IMR-90 (cell line): Measurements from ENCODE around the gene PKIG. TPM values are rescaled to one million over a fixed set of nuclear protein-coding genes. Genes with fewer than 3 reads are reported as not detected.

Source experiments
- ATAC-seq: fragments of 200-7000 bp; cut with Tn5 transposase; 2 replicates; pipeline ENCODE4 v1.9.1; 2020; ENCODE audit warnings: low read depth, mild to moderate bottlenecking, moderate library complexity
- BruUV-seq: library from RNA; stranded (reverse); fragments of 400-500 nt; replicated peaks from 2 replicates; lab custom pipeline; 2021; lab: Mats Ljungman, UMichigan
- CTCF ChIA-PET: fragments of 300-600 bp; formaldehyde crosslinking; extraction: SDS; loops from one replicate; lab custom pipeline; 2021; ENCODE audit warnings: antibody characterized with exemption; lab: Yijun Ruan, JAX
- POLR2A ChIA-PET: fragments of 300-600 bp; sonication (Branson Sonifier 250); formaldehyde crosslinking; loops from one replicate; lab custom pipeline; 2022; ENCODE audit warnings: antibody characterized with exemption; ENCODE audit not compliant: unreplicated experiment; lab: Charles Lee
- DNase-seq: peaks from one replicate; pipeline ENCODE4 v3.0.0; 2013
- H2AFZ ChIP-seq: replicated peaks from 2 replicates; pipeline ENCODE3; 2013; ENCODE audit warnings: low read length, mild to moderate bottlenecking; ENCODE audit not compliant: poor library complexity
- H2AK5ac ChIP-seq: 2 replicates; pipeline ENCODE4 v1.6.1; 2013; ENCODE audit warnings: low read depth, low read length, inconsistent platforms
- H2AK9ac ChIP-seq: replicated peaks from 2 replicates; pipeline ENCODE3; 2013; ENCODE audit warnings: mild to moderate bottlenecking, low read depth, low read length, moderate library complexity; ENCODE audit not compliant: poor library complexity
- H2BK120ac ChIP-seq: 2 replicates; pipeline ENCODE4 v1.6.1; 2013; ENCODE audit warnings: low read depth, low read length, inconsistent platforms
- H2BK15ac ChIP-seq: 3 replicates; pipeline ENCODE4 v1.6.1; 2013; ENCODE audit warnings: low read depth, low read length, inconsistent platforms
- H2BK20ac ChIP-seq: 2 replicates; pipeline ENCODE4 v1.6.1; 2013; ENCODE audit warnings: low read depth, mild to moderate bottlenecking, inconsistent platforms, low read length, moderate library complexity
- H2BK5ac ChIP-seq: 2 replicates; pipeline ENCODE4 v1.6.1; 2013; ENCODE audit warnings: mild to moderate bottlenecking, low read depth, low read length, inconsistent platforms; ENCODE audit not compliant: poor library complexity, severe bottlenecking
- H3K14ac ChIP-seq: replicated peaks from 2 replicates; pipeline ENCODE4 v1.6.1; 2013; ENCODE audit warnings: low read depth, low read length, inconsistent platforms
- H3K18ac ChIP-seq: 2 replicates; pipeline ENCODE4 v1.6.1; 2013; ENCODE audit warnings: low read depth, low read length, control low read depth
- H3K23ac ChIP-seq: 2 replicates; pipeline ENCODE4 v1.6.1; 2013; ENCODE audit warnings: low read depth, low read length, inconsistent platforms
- H3K27ac ChIP-seq: 2 replicates; pipeline ENCODE4 v1.5.1; 2013; ENCODE audit warnings: mild to moderate bottlenecking, control low read depth, low read length; ENCODE audit not compliant: insufficient read depth
- H3K27me3 ChIP-seq: 2 replicates; pipeline ENCODE4 v1.6.1; 2013; ENCODE audit warnings: low read length; ENCODE audit not compliant: control insufficient read depth, insufficient read depth
- H3K36me3 ChIP-seq: 2 replicates; pipeline ENCODE4 v1.6.1; 2013; ENCODE audit warnings: low read length, mixed read lengths; ENCODE audit not compliant: control insufficient read depth, insufficient read depth
- H3K4ac ChIP-seq: 2 replicates; pipeline ENCODE4 v1.6.1; 2013; ENCODE audit warnings: low read depth, low read length, inconsistent platforms
- H3K4me1 ChIP-seq: 2 replicates; pipeline ENCODE4 v1.6.1; 2013; ENCODE audit warnings: low read length, mixed read lengths; ENCODE audit not compliant: control insufficient read depth, insufficient read depth
- H3K4me2 ChIP-seq: 2 replicates; pipeline ENCODE4 v1.6.1; 2013; ENCODE audit warnings: low read depth, mild to moderate bottlenecking, control low read depth, low read length, moderate library complexity
- H3K4me3 ChIP-seq: 2 replicates; pipeline ENCODE4 v1.5.1; 2013; ENCODE audit warnings: low read depth, mild to moderate bottlenecking, control low read depth, low read length, moderate library complexity; ENCODE audit not compliant: insufficient read depth
- H3K56ac ChIP-seq: 2 replicates; pipeline ENCODE4 v1.6.1; 2013; ENCODE audit warnings: low read length, inconsistent platforms; ENCODE audit not compliant: insufficient read depth; ENCODE audit errors: extremely low read depth
- H3K79me1 ChIP-seq, 2 experiments: 2 replicates each; pipeline ENCODE4 v1.6.1; 2013; ENCODE audit warnings: low read length in 2 of 2, inconsistent platforms in 1 of 2, low read depth in 1 of 2
- H3K9ac ChIP-seq: 2 replicates; pipeline ENCODE4 v1.6.1; 2013; ENCODE audit warnings: low read depth, low read length, control low read depth
- H3K9me1 ChIP-seq: 2 replicates; pipeline ENCODE4 v1.6.1; 2013; ENCODE audit warnings: low read length, inconsistent platforms; ENCODE audit not compliant: insufficient read depth
- H3K9me3 ChIP-seq: 2 replicates; pipeline ENCODE4 v1.6.1; 2013; ENCODE audit warnings: low read length; ENCODE audit not compliant: control insufficient read depth, insufficient read depth
- H4K20me1 ChIP-seq: 2 replicates; pipeline ENCODE4 v1.6.1; 2013; ENCODE audit warnings: low read length, inconsistent platforms; ENCODE audit not compliant: insufficient read depth
- H4K5ac ChIP-seq: 2 replicates; pipeline ENCODE4 v1.6.1; 2013; ENCODE audit warnings: mild to moderate bottlenecking, low read depth, low read length, control low read depth
- H4K8ac ChIP-seq, 2 experiments: 2 replicates each; pipeline ENCODE4 v1.6.1; 2013; ENCODE audit warnings: low read depth in 2 of 2, low read length in 2 of 2, control low read depth in 1 of 2, inconsistent platforms in 1 of 2
- H4K91ac ChIP-seq: 2 replicates; pipeline ENCODE4 v1.6.1; 2013; ENCODE audit warnings: low read depth, low read length, inconsistent platforms; ENCODE audit not compliant: insufficient read depth
- BHLHE40 ChIP-seq: fragments of 150-350 bp; IDR thresholded peaks from 2 replicates; pipeline ENCODE4 v1.6.1; 2016; ENCODE audit warnings: mild to moderate bottlenecking, low read depth, low read length
- CEBPB ChIP-seq: IDR thresholded peaks from 2 replicates; pipeline ENCODE4 v1.6.1; 2012; ENCODE audit warnings: low read depth, low read length, improper control_type of control experiment
- CHD1 ChIP-seq: IDR thresholded peaks from 2 replicates; pipeline ENCODE4 v1.6.1; 2012; ENCODE audit warnings: low read depth, low read length, improper control_type of control experiment
- FOS ChIP-seq: fragments of 150-350 bp; IDR thresholded peaks from 2 replicates; pipeline ENCODE4 v1.6.1; 2016; ENCODE audit warnings: low read depth, low read length
- MAFK ChIP-seq: IDR thresholded peaks from 2 replicates; pipeline ENCODE4 v1.6.1; 2012; ENCODE audit warnings: low read depth, low read length, improper control_type of control experiment
- MAZ ChIP-seq: IDR thresholded peaks from 2 replicates; pipeline ENCODE4 v1.6.1; 2012; ENCODE audit warnings: low read depth, mild to moderate bottlenecking, low read length, improper control_type of control experiment, moderate library complexity, borderline replicate concordance
- MXI1 ChIP-seq: IDR thresholded peaks from 2 replicates; pipeline ENCODE4 v1.6.1; 2012; ENCODE audit warnings: low read depth, mild to moderate bottlenecking, low read length, moderate library complexity, borderline replicate concordance
- NFE2L2 ChIP-seq: fragments of 150-350 bp; IDR thresholded peaks from 2 replicates; pipeline ENCODE4 v1.6.1; 2016; ENCODE audit warnings: low read depth, mild to moderate bottlenecking, low read length
- POLR2A ChIP-seq: IDR thresholded peaks from 2 replicates; pipeline ENCODE4 v1.6.1; 2012; ENCODE audit warnings: mild to moderate bottlenecking, low read depth, low read length
- RAD21 ChIP-seq: IDR thresholded peaks from 2 replicates; pipeline ENCODE4 v1.6.1; 2012; ENCODE audit warnings: low read length, improper control_type of control experiment
- RCOR1 ChIP-seq: IDR thresholded peaks from 2 replicates; pipeline ENCODE4 v1.6.1; 2012; ENCODE audit warnings: mild to moderate bottlenecking, low read length, improper control_type of control experiment; ENCODE audit not compliant: insufficient replicate concordance
- RFX5 ChIP-seq: IDR thresholded peaks from 2 replicates; pipeline ENCODE4 v1.8.0; 2012; ENCODE audit warnings: low read depth, mild to moderate bottlenecking, low read length, moderate library complexity
- SMC3 ChIP-seq: fragments of 150-350 bp; IDR thresholded peaks from 2 replicates; pipeline ENCODE4 v1.6.1; 2016; ENCODE audit warnings: low read depth, mild to moderate bottlenecking, antibody characterized with exemption, low read length, moderate library complexity
- USF2 ChIP-seq: fragments of 150-350 bp; IDR thresholded peaks from 2 replicates; pipeline ENCODE4 v1.6.1; 2017; ENCODE audit warnings: mild to moderate bottlenecking, antibody characterized with exemption, low read length, low read depth
- WGBS, 2 experiments: methylation state at CpG; one replicate each; pipeline versions ENCODE4 v1.1.5 to v1.1.7; 2013; ENCODE audit warnings: missing lambda C conversion rate in 2 of 2; ENCODE audit not compliant: insufficient read length in 1 of 2; ENCODE audit errors: extremely low coverage in 2 of 2; 5-methylcytosine and 5-hydroxymethylcytosine counted together
- dilution Hi-C: fragments of 300-500 bp; cut with HindIII; formaldehyde crosslinking; loops from one replicate; pipeline ENCODE4 v1.14.3; 2018; ENCODE audit warnings: low sequenced_read_pairs; ENCODE audit not compliant: unreplicated experiment
- in situ Hi-C: fragments of 300-500 bp; cut with MboI; formaldehyde crosslinking; loops from 3 replicates; pipeline ENCODE4 v1.14.3; 2019; ENCODE audit warnings: low sequenced_read_pairs, inconsistent platforms, mixed read lengths
- intact Hi-C: fragments of 100-400 bp; cut with micrococcal nuclease; formaldehyde crosslinking; loops from 2 replicates; pipeline ENCODE4 v1.10.0; 2022
- polyA plus RNA-seq, 3 experiments: library from polyadenylated mRNA; depleted of rRNA; stranded (reverse); fragments of >200 nt; gene quantifications; 2 replicates each; pipeline ENCODE4 v1.2.3, GENCODE V29; 2012; ENCODE audit warnings: low replicate concordance in 1 of 3
- total RNA-seq: library from RNA; depleted of rRNA; stranded (reverse); fragments of >200 nt; gene quantifications from 2 replicates; pipeline ENCODE4 v1.2.3, GENCODE V29; 2012
- TF ChIP-seq, protein P1 (sequence below): conservative IDR thresholded peaks from 2 replicates; pipeline ENCODE4 v1.5.1; 2012; ENCODE audit warnings: mild to moderate bottlenecking, low read depth, low read length, improper control_type of control experiment
- TF ChIP-seq, protein P2 (sequence below): fragments of 150-350 bp; IDR thresholded peaks from 2 replicates; pipeline ENCODE4 v1.6.1; 2016; ENCODE audit warnings: low read depth, mild to moderate bottlenecking, low read length, moderate library complexity, borderline replicate concordance

PKIG gene
- total and polyA plus RNA-seq, 2 of the 4 experiments (the other 2 are of a cell fraction), result 78.3 to 89.6 TPM

- dilution Hi-C loops, result no loop called here
- intact Hi-C loops, result no loop called here
These were observed 43.0 kb downstream of the PKIG start for GRCh38 chr20:44625361-44625760.

More at GRCh38 chr20:44625361-44625760, 43.0 kb downstream of the PKIG start:
- Histone ChIP-seq H3K9ac (no peak overlapping the region), H3K9me3 (peaks cover 7% of the 10 kb centered on the region), H3K23ac (no peak overlapping the region), H4K8ac (no peak overlapping the region), H3K36me3 (peaks cover 5% of the 10 kb centered on the region; the same call in 1 of the 2 replicates), H2AFZ (no peak overlapping the region), H2AK9ac (no peak overlapping the region), H3K27me3 (no peaks in the 10 kb centered on the region), H3K56ac (no peak overlapping the region), H2BK5ac (no peak overlapping the region), H2BK15ac (no peak overlapping the region), H3K4me2 (no peak overlapping the region), H3K18ac (no peak overlapping the region), H3K4me1 (no peaks in the 10 kb centered on the region), H4K5ac (no peak overlapping the region), H3K9me1 (no peaks in the 10 kb centered on the region; the same call in 1 of the 2 replicates), H3K27ac (no peak overlapping the region), H3K4ac (no peak overlapping the region), H2BK120ac (no peak overlapping the region), H2AK5ac (no peak overlapping the region), H3K79me1 (no peaks in the 10 kb centered on the region), H4K91ac (no peak overlapping the region), H3K4me3 (no peak overlapping the region), H4K20me1 (no peaks in the 10 kb centered on the region), H2BK20ac (no peak overlapping the region), H3K14ac (no peak overlapping the region)
- CTCF ChIA-PET, result no interaction called here
- no peak for DNase-seq
- WGBS, 2 experiments, result 100% methylated on average over 2 of the region's 8 CpGs; no CpG with 5 or more reads in 1 of the 2 experiments
- POLR2A ChIA-PET, result no interaction called here
- no peak for ATAC-seq
- TF ChIP-seq CEBPB (no peak), CHD1 (no peak), POLR2A (no peak), MAFK (no peak), MAZ (no peak), RFX5 (no peak), BHLHE40 (no peak), NFE2L2 (no peak), RCOR1 (no peak), RAD21 (no peak), SMC3 (no peak), FOS (no peak), USF2 (no peak), MXI1 (no peak)
- TF ChIP-seq, protein P1, sequence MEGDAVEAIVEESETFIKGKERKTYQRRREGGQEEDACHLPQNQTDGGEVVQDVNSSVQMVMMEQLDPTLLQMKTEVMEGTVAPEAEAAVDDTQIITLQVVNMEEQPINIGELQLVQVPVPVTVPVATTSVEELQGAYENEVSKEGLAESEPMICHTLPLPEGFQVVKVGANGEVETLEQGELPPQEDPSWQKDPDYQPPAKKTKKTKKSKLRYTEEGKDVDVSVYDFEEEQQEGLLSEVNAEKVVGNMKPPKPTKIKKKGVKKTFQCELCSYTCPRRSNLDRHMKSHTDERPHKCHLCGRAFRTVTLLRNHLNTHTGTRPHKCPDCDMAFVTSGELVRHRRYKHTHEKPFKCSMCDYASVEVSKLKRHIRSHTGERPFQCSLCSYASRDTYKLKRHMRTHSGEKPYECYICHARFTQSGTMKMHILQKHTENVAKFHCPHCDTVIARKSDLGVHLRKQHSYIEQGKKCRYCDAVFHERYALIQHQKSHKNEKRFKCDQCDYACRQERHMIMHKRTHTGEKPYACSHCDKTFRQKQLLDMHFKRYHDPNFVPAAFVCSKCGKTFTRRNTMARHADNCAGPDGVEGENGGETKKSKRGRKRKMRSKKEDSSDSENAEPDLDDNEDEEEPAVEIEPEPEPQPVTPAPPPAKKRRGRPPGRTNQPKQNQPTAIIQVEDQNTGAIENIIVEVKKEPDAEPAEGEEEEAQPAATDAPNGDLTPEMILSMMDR, result no peak
- TF ChIP-seq, protein P2, sequence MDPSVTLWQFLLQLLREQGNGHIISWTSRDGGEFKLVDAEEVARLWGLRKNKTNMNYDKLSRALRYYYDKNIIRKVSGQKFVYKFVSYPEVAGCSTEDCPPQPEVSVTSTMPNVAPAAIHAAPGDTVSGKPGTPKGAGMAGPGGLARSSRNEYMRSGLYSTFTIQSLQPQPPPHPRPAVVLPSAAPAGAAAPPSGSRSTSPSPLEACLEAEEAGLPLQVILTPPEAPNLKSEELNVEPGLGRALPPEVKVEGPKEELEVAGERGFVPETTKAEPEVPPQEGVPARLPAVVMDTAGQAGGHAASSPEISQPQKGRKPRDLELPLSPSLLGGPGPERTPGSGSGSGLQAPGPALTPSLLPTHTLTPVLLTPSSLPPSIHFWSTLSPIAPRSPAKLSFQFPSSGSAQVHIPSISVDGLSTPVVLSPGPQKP, result no peak
- in situ Hi-C loops, result no loop called here
- no TSS peak for BruUV-seq
